ENCODE measurements around the gene ADGRB3.
"Not testable (repeated sequence)": the region's sequence is repeated elsewhere in the genome, so short reads cannot be mapped to it uniquely, and the experiment has no call there.

ADGRB3 gene

DNA sequence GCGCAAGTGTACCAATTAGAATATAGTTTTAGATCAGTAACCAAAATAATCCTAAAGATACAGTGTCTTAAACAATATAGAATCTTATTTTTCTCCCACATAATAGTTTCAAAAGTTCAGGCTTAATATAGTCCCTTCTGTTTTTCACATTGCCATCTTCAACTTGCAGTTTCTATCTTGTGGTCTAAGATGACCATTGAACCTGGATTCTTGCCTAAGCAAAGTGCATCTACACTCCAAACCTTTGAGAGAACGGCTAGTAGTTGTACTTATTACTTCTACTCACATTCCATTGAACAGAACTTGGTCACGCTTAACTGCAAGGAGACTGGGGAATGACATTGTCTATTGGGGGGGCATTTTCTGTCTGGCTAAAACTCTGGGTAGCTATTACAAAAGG is 788.7 kb downstream of the ADGRB3 start:
- DNase-seq (ENCODE audit: low read depth): no peak
- TF ChIP-seq, protein P1, sequence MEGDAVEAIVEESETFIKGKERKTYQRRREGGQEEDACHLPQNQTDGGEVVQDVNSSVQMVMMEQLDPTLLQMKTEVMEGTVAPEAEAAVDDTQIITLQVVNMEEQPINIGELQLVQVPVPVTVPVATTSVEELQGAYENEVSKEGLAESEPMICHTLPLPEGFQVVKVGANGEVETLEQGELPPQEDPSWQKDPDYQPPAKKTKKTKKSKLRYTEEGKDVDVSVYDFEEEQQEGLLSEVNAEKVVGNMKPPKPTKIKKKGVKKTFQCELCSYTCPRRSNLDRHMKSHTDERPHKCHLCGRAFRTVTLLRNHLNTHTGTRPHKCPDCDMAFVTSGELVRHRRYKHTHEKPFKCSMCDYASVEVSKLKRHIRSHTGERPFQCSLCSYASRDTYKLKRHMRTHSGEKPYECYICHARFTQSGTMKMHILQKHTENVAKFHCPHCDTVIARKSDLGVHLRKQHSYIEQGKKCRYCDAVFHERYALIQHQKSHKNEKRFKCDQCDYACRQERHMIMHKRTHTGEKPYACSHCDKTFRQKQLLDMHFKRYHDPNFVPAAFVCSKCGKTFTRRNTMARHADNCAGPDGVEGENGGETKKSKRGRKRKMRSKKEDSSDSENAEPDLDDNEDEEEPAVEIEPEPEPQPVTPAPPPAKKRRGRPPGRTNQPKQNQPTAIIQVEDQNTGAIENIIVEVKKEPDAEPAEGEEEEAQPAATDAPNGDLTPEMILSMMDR (IDR thresholded peaks at IDR 0.05; ENCODE audit: low read length, missing control alignments): no peak
- H3K4me3 ChIP-seq (replicated peaks; ENCODE audit: low read depth, low read length): no peak overlapping the region

DNA sequence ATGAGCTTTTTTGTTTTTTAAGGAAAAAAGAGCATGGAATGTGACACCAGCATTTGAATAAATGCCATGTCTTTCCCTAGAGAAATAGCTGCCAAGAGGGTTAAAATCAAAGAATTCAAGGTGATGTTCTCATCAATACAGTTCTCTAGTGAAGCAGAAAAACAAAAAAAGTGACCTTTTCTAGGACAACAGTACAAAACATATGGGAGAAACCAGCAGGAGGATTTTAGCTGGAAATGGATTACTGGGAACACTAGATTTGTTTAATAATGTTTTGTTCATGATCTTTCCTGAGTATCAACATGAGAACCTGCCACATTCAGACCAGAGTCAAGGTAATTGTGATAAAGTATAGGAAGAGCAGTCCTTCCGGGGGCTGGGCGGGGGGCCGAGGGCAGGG is 789.5 kb downstream of the ADGRB3 start:
- DNase-seq (ENCODE audit: low read depth): no peak
- no peak overlapping the region for H3K4me3 ChIP-seq (replicated peaks; ENCODE audit: low read depth, low read length)
- TF ChIP-seq, protein P1 (IDR thresholded peaks at IDR 0.05; ENCODE audit: low read length, missing control alignments): no peak

DNA sequence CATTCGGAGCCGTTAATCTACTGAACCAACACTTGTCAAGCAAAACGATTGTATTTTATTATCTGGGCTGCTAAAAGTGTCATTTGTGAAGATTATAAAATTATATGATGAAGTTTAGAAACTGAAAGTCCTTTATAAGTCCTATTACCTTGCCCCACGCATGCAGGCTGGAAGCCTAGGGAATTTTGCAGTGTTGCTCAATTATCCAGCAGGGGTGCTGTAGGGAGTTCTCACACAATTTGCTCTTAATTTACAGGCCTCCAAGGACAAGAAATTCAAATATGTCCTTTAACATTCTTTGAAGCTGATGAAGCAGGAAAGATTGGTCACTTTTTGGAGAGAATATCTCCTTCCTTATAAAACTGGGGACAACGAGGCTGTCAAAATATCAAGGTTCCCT is 792.8 kb downstream of the ADGRB3 start:
- TF ChIP-seq, protein P1 (IDR thresholded peaks at IDR 0.05; ENCODE audit: low read length, missing control alignments): no peak
- no peak for DNase-seq (ENCODE audit: low read depth)
- no peak overlapping the region for H3K4me3 ChIP-seq (replicated peaks; ENCODE audit: low read depth, low read length)

DNA sequence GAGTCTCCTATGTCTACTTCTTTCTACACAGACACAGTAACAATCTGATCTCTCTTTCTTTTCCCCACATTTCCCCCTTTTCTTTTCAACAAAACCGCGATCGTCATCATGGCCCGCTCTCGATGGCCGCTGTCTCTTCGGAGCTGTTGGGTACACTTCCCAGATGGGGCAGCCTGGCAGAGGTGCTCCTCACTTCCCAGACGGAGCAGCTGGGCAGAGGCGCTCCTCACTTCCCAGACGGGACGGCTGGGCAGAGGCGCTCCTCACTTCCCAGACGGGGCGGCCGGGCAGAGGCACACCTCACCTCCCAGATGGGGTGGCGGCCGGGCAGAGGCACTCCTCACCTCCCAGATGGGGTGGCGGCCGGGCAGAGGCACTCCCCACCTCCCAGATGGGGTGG is 797.1 kb downstream of the ADGRB3 start:
- H3K4me3 ChIP-seq (replicated peaks; ENCODE audit: low read depth, low read length); DNase-seq (ENCODE audit: low read depth): not testable (repeated sequence)

DNA sequence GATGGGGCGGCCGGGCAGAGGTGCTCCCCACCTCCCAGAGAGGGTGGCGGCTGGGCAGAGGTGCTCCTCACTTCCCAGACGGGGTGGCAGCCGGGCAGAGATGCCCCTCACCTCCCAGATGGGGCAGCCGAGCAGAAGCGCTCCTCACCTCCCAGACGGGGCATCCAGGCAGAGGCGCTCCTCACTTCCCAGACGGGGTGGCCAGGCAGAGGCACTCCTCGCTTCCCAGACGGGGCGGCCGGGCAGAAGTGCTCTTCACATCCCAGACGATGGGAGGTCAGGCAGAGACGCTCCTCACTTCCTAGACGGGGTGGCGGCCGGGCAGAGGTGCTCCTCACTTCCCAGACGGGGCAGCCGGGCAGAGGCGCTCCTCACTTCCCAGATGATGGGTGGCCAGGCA is 798.0 kb downstream of the ADGRB3 start:
- not testable (repeated sequence) for DNase-seq (ENCODE audit: low read depth); H3K4me3 ChIP-seq (replicated peaks; ENCODE audit: low read depth, low read length)

DNA sequence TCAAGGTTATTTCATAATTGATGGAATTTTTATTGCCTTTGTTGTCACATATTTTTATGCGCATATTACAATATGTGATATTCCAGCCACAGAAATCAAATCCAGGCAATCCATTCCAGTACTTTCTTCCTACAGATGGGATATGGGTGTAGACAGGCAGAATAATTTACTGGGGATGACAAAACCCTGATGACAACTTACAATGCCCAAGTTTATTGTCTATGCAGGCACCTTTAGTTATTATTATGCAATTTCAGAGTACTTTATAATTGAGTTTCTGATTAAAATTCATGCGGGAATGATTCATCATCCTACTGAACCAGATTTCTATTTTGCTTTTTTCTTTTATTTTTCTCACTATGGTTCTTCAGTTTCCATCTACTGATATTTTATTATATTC is 803.0 kb downstream of the ADGRB3 start:
- no peak for DNase-seq (ENCODE audit: low read depth)
- TF ChIP-seq, protein P1 (IDR thresholded peaks at IDR 0.05; ENCODE audit: low read length, missing control alignments): no peak
- H3K4me3 ChIP-seq (replicated peaks; ENCODE audit: low read depth, low read length): no peak overlapping the region
